GM18519 (cell line): ENCODE results near the gene RPA4.
A peak's percentile ranks its signal among the peaks of the same experiment; 100 is the strongest.
"Not testable (repeated sequence)": the region's sequence is repeated elsewhere in the genome, so short reads cannot be mapped to it uniquely, and the experiment has no call there.

Experiments used
- ATAC-seq: cut with Tn5 transposase; IDR thresholded peaks from one replicate; pipeline ENCODE4 v1.9.1; 2021; ENCODE audit warnings: mild to moderate bottlenecking, moderate library complexity; ENCODE audit not compliant: unreplicated experiment, low FRiP score

RPA4 gene

GRCh38 chrX:96883608-96884007, at the start of gene RPA4:
TSS of gene RPA4 (plus strand) at chrX:96883908. CDS start at chrX:96884311, 403 bp downstream.
- no peak for ATAC-seq

DNA sequence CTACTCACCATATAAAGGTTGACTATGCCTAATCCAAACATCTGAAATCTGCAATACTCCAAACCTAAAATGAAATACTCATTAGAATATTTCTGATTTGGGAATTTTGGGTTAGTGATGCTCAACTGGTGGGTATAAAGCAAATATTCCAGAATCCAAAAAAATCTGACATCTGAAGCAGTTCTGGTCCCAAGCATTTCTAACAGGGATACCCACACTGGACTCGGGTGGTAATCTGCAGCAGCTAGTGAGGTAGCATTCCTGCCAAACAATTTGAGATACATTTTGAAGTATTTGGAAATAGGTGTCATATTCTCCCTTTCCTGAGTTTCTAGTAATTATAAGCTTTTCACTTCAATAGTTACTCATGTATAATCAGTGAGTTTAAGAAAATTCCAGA, 49.6 kb upstream of the RPA4 start:
- ATAC-seq = no peak

GRCh38 chrX:96835660-96836289, 47.9 kb upstream of the RPA4 start:
- ATAC-seq = peak; percentile 62

- ATAC-seq = no peak
Observed at GRCh38 chrX:96837808-96838207, 45.9 kb upstream of the RPA4 start.

- ATAC-seq = no peak
Observed at GRCh38 chrX:96838537-96838936, 45.2 kb upstream of the RPA4 start.

DNA sequence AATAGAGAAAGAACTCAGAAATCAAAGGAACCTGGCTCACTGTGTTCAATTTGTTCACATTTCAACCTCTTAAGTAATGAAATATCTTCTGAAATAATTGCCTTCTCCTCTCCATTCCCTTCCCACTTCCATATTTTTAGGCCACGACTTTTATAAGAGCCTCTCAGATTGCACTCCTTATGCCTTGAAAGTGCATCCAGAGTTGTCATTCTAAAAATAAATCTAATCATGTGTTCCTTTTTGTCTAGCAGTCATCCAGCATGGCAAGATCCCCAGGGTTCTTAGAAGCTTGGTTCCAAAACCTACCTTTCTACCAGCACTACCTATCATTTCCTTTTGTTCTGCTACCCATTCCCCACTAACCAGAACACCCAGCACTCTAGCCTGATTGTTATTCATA, 42.4 kb upstream of the RPA4 start:
- no peak for ATAC-seq

GRCh38 chrX:96841866-96842265, 41.8 kb upstream of the RPA4 start:
- not testable (repeated sequence) for ATAC-seq

DNA sequence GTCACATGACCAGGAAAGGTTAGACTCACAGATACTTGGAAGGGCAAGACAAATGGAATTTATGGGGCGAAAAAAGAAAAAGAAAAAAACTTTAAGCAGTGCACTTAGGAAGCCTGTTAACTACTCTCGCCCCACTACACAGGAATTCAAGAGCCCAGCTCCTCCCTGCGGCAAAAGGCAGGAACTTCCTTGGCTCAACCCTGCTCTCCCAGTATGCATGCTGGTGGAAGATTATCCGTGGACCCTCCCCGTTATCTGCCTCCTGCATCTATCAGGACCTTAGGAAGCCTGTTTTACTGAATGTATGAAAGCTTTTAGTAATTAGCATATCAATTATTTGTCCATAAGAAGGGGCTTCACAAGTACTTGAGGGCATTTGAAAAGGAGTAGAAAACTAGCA, 40.1 kb upstream of the RPA4 start:
- no peak for ATAC-seq

DNA sequence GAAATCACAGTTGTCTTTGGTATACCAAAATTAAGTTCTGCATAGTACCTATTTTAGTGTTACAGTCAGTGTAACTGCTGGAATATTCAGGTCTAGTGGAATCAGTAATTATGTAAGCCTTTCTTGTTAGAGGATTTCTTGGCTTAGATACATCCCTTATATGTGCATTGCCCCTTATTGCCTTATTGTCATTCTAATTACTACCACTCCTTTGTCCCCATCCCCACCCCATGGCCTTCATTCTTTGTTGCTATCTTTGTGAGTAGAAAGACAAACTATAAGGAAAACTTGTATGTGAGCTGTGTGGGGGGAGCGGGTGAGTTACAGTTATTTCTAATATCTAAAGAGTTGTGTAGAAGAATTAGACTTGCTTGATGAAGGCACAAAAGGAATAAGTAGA, 36.9 kb upstream of the RPA4 start:
- no peak for ATAC-seq

DNA sequence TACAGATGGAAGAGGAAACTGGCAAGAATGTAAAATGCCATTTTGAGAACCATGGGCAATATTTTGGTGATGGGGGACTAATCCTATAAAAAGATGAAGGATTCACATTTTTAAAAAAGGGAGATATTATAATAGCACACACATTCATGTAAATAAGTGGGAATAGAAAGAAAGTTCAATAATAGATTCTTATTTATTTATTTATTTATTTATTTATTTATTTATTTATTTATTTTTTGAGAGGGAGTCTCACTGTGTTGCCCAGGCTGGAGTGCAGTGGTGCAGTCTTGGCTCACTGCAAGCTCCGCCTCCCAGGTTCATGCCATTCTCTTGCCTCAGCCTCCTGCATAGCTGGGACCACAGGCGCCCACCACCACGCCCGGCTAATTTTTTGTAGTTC, 24.3 kb upstream of the RPA4 start:
- ATAC-seq = not testable (repeated sequence)

DNA sequence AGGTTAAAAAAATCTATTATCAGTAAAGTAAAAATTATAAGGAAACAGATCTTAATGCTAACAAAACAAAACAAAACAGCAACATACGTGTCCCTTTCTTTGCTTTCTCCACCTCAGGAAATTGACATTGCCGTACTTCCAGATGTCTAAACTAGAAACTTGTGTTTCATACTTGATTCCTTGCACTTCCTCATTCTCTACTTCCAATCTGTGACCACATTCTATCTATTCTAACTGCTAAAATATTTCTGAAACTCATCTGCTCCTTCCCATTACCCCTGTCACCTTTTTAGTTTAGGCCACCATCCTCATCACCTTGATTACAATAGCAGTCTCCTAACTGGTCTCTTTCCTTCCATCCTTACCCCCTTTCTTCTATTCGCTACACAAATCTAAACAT, 22.5 kb upstream of the RPA4 start:
- ATAC-seq = peak; percentile 87

DNA sequence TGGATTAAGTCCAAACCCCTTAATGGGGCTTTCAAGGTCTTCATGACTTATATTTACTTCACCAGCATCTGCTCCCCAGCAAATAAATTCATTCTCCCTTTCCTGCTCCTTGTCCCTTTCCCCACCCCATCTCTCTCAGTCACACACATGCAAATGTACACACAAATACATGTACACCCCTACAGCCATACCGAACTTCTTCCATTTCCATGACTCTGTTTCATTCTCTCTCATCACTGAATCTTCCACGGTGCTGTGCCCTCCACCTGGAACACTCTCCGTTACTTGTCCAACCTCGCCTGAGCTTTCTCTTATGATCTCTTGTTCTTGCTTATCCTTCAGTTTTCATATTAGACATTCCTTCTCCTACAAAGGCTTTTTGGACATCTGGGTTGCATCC, 22.0 kb upstream of the RPA4 start:
- no peak for ATAC-seq

DNA sequence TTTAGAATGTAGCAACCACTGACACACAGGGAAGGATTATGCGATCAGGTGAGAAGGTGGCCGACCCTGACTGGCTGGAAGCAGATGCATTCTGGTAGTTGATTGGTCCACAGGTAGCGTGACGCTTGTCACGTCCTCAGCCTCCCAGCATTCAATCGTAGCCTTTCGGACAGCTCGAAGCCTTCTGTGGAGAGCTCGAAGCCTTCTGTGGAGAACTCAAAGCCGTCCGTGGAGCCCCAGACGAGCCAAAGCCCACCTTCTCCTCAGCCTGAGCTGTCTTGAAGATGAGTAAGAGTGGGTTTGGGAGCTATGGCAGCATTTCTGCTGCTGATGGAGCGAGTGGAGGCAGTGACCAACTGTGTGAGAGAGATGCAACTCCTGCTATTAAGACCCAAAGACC, 319 bp downstream of the RPA4 start:
- ATAC-seq = no peak

- no peak for ATAC-seq
Observed at GRCh38 chrX:96889726-96890125, 6.0 kb downstream of the RPA4 start.

DNA sequence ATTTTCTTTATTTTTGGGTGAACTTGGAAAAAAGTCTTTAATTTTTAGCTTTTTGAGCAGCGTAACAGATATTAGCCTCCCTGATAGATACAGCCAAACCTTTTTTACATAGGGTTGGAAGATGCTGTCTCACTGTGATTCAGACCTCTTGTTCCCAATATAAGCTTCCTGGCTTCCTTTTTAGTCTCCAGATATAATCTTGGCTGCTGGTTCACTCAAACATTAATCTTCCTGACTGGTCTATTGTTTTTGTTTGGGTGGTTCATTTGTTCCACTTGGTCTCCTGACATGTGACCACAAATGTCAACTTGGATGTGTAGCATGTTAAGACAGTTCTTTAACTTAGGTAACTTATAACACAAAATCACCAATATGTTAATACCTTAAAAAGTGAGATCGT, 23.0 kb downstream of the RPA4 start:
- ATAC-seq = no peak

GRCh38 chrX:96907516-96908272, 24.0 kb downstream of the RPA4 start:
- ATAC-seq = no peak

DNA sequence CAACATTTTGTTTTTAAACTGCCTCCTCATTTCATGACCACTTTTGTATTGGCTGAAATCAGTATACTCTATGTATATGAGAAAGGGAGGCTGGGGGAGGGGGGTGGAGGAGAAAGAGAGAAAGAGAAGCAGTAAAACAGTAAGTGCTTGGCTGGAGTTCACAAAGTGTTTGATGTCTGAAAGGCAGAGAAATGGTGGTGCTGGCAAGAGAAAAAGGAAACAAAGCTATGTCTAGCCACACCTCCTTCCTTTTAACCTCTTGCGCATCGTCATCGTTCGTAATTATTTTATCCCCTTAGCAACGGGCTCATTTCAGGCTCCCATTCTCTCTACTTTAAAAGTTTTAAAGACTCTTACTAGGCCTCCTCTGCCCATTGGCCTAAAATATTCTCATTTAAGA, 25.6 kb downstream of the RPA4 start:
- ATAC-seq = no peak

- no peak for ATAC-seq
Observed at GRCh38 chrX:96918864-96919263, 35.2 kb downstream of the RPA4 start.

DNA sequence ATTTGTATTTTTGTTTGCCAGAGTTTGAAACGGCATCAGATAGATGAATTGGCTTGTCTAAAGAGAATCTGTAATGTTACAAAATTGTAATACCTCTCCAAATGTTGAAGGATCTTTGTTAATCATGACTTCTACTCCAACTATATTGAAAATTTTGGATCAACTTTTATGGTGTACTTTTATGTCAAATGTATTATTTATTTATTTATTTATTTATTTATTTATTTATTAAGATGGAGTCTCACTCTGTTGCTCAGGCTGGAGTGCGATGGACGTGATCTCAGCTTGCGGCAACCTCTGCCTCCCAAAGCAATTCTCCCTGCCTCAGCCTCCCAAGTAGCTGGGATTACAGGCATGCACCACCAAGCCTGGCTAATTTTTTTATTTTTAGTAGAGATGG, 36.0 kb downstream of the RPA4 start:
- no peak for ATAC-seq

GRCh38 chrX:96924581-96924980, 40.9 kb downstream of the RPA4 start:
- ATAC-seq = no peak

DNA sequence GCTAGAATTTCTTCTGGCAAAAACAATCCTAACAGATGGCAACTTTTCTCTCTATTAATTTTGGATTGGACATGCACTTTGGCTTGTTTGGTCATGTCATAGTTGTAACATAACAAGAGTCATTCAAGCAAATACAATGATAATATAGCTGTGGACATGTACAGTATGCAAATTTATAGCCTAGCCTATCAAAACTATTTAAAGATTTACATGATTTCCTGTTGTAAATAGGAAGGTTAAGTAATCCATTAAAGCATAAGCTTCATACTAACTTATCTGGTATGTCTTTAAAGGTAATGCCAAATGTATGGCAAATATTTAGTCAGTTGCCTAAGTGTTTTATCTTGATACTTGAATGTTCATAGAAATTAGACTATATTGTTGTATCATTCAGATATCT, 45.3 kb downstream of the RPA4 start:
- ATAC-seq = no peak
